ENCODE data around the gene DLX4. TPM values are rescaled to one million over a fixed set of nuclear protein-coding genes. Genes with fewer than 3 reads are reported as not detected.

DLX4 gene
- total and polyA plus RNA-seq, 7 experiments from 2014 or later: 0.34 to 1.6 (median 0.74) TPM; not detected in 2

GRCh38 chr17:50020841-50021599 is 52.0 kb downstream of the DLX4 start:
- H3K4me3 Mint-ChIP-seq: no peak overlapping the region
- no peak overlapping the region for H3K27ac Mint-ChIP-seq
- Histone ChIP-seq H3K27me3 (ENCODE audit: control insufficient read depth in 2 of 2, insufficient read depth in 2 of 2, low read length in 2 of 2) (no peaks in the 10 kb centered on the region), H3K9me3 (ENCODE audit: control insufficient read depth in 2 of 3, low read length in 3 of 3) (no peaks in the 10 kb centered on the region), H3K4me3 (ENCODE audit: low read length) (no peak overlapping the region), H3K36me3 (ENCODE audit: control insufficient read depth in 2 of 3, insufficient read depth in 3 of 3, low read length in 3 of 3) (no peaks in the 10 kb centered on the region), H3K4me1 (ENCODE audit: control insufficient read depth in 2 of 2, insufficient read depth in 2 of 2, low read length in 2 of 2) (no peaks in the 10 kb centered on the region), H3K27ac (ENCODE audit: low read depth, low read length) (no peak overlapping the region)
- peaks cover 0 to 26% (median 14%) of the 10 kb centered on the region in 5 donors for H3K27me3 Mint-ChIP-seq
- ATAC-seq: no peak
- POLR2A ChIA-PET: no interaction called here
- no peak for DNase-seq
- no peaks in the 10 kb centered on the region for H3K4me1 Mint-ChIP-seq
- H3K9me3 Mint-ChIP-seq: peaks cover 0 to 2% (median 0%) of the 10 kb centered on the region in 11 donors
- intact Hi-C loops (cut with micrococcal nuclease): loop anchor here in 1 of 2 donors (10.0 kb wide), 1 partner anchor 254 kb away; the partner anchor contains the start of gene TMEM92
- CTCF ChIA-PET: interaction anchor here (1.7 to 2.2 kb wide), 2 partner anchors 66 to 67 kb away, joined by 6 to 12 read pairs; no protein-coding TSS in a partner anchor
- H3K36me3 Mint-ChIP-seq: peaks cover 0 to under 1% (median 0%) of the 10 kb centered on the region in 5 donors

DNA sequence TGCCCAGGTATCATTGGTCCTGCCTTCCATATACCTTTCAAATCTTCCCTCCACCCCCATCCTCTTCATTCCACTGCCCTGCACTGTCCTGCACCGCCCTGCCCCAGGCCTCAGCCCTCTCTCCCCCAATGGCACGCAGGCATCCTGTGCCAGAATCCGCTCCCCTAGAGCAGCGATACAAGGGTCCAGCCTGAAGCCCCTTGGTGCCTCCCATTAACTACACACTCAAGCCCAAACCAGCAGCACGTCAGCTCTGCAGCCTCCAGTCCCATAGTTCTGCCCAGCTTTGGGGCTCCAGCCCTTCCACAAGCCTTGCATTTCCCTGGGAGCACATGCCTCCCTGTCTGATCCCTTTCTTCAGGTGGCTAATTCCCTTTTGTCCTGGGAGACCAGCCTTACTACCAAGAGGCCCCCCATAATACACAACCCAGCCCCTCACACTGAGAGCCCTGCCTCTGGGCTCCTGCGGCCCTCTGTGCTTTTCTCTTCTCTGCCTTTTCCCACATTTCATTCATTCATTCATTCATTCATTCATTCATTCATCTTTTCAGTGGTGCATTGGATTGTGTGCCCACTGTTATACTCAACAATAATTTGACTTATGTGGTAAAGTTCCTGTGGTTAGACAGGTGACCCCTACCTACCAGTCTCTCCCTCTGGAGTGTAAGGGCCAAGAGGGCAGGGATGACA is 52.8 kb downstream of the DLX4 start:
- Histone ChIP-seq H3K9me3 (ENCODE audit: control insufficient read depth in 2 of 3, low read length in 3 of 3) (no peaks in the 10 kb centered on the region), H3K36me3 (ENCODE audit: control insufficient read depth in 2 of 3, insufficient read depth in 3 of 3, low read length in 3 of 3) (no peaks in the 10 kb centered on the region), H3K27me3 (ENCODE audit: control insufficient read depth in 2 of 2, insufficient read depth in 2 of 2, low read length in 2 of 2) (peaks cover 0 to under 1% of the 10 kb centered on the region in 2 donors), H3K4me1 (ENCODE audit: control insufficient read depth in 2 of 2, insufficient read depth in 2 of 2, low read length in 2 of 2) (peaks cover 0 to under 1% of the 10 kb centered on the region in 2 donors), H3K4me3 (ENCODE audit: low read length) (no peak overlapping the region), H3K27ac (ENCODE audit: low read depth, low read length) (no peak overlapping the region)
- ChIA-PET CTCF (interaction anchor here (1.7 kb wide), 1 partner anchor 66 kb away, joined by 12 read pairs; no protein-coding TSS in a partner anchor), POLR2A (no interaction called here)
- intact Hi-C loops (cut with micrococcal nuclease): loop anchor here in 1 of 2 donors (10.0 kb wide), 1 partner anchor 253 kb away; the partner anchor contains the start of gene TMEM92
- no peak for ATAC-seq
- no peak for DNase-seq
- peaks cover 0 to 6% (median 2%) of the 10 kb centered on the region in 7 donors for H3K4me1 Mint-ChIP-seq
- no peak overlapping the region for H3K4me3 Mint-ChIP-seq
- H3K9me3 Mint-ChIP-seq: no peaks in the 10 kb centered on the region
- H3K27ac Mint-ChIP-seq: no peak overlapping the region
- H3K36me3 Mint-ChIP-seq: no peaks in the 10 kb centered on the region
- peaks cover 4 to 26% (median 17%) of the 10 kb centered on the region in 5 donors for H3K27me3 Mint-ChIP-seq

DNA sequence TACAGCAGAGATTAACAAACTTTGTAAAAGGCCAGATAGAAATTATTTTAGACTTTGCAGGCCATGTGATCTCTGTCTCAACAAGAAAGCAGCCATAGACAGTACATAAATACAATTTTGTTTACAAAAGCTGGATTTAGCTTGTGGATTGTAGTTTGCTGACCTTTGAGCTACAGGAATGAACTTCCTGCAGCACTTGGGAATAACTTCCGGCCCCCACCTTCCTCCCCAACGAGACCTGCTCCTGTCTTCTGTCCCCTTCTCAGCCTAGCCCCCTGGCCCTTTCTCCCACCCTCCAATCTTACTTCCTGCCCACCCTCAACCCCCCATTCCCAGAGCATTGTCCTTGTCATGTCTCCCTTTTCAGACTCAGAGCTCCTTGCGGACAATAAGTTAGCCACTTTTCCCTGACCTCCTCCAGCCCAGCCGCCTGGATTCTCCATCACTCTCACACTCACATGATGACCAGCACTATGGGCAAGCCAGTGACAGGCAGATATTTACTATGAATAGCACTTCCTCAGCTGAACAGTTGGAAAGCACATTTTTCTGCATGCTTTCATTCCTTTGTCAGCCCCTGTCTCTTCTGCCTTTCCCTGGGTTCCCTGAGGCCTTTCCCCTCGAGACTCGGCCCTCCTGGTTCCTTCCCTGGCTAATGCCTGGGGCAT is 53.6 kb downstream of the DLX4 start:
- H3K4me3 ChIP-seq (ENCODE audit: low read length): no peak overlapping the region
- H3K36me3 Mint-ChIP-seq: no peaks in the 10 kb centered on the region
- H3K27me3 Mint-ChIP-seq: peaks cover 9 to 29% (median 20%) of the 10 kb centered on the region in 5 donors
- no peak overlapping the region for H3K27ac Mint-ChIP-seq
- ChIA-PET CTCF (interaction anchor here (1.7 kb wide), 1 partner anchor 65 kb away, joined by 12 read pairs; no protein-coding TSS in a partner anchor), POLR2A (interaction anchor here (0.6 kb wide), 1 partner anchor 9 kb away, joined by 3 read pairs; no protein-coding TSS in a partner anchor)
- peaks cover 4 to 12% (median 6%) of the 10 kb centered on the region in 7 donors for H3K4me1 Mint-ChIP-seq
- intact Hi-C loops (cut with micrococcal nuclease): loop anchor here in 1 of 2 donors (10.0 kb wide), 1 partner anchor 252 kb away; the partner anchor contains the start of gene TMEM92
- DNase-seq (no peak), ATAC-seq (no peak)
- H3K9me3 Mint-ChIP-seq: no peaks in the 10 kb centered on the region
- no peaks in the 10 kb centered on the region for H3K36me3 ChIP-seq (ENCODE audit: control insufficient read depth in 2 of 3, insufficient read depth in 3 of 3, low read length in 3 of 3)
- H3K27ac ChIP-seq (ENCODE audit: low read depth, low read length): no peak overlapping the region
- peaks cover 0 to 8% of the 10 kb centered on the region in 2 donors for H3K4me1 ChIP-seq (ENCODE audit: control insufficient read depth in 2 of 2, insufficient read depth in 2 of 2, low read length in 2 of 2)
- H3K9me3 ChIP-seq (ENCODE audit: control insufficient read depth in 2 of 3, low read length in 3 of 3): no peaks in the 10 kb centered on the region
- no peak overlapping the region for H3K4me3 Mint-ChIP-seq
- H3K27me3 ChIP-seq (ENCODE audit: control insufficient read depth in 2 of 2, insufficient read depth in 2 of 2, low read length in 2 of 2): peaks cover 0 to 6% of the 10 kb centered on the region in 2 donors

DNA sequence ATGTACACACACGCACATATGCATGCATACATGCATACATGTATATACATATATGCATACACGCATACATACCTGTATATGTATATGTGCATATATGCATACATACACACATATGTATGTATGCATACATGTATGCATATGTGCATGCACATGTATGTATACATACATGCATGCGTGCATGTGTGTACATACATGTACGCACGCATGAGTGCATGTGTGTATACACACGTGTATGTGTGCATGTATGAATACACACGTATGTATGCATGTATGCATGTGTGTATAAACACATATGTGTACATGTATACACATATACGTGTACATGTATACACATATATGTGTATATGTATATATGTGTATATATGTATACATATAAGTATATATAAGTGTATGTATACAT is 54.5 kb downstream of the DLX4 start:
- H3K4me3 Mint-ChIP-seq: no peak overlapping the region
- H3K4me1 ChIP-seq (ENCODE audit: control insufficient read depth in 2 of 2, insufficient read depth in 2 of 2, low read length in 2 of 2): peaks cover 0 to 8% of the 10 kb centered on the region in 2 donors
- ChIA-PET POLR2A (no interaction called here), CTCF (no interaction called here)
- DNase-seq: no peak
- no peaks in the 10 kb centered on the region for H3K36me3 ChIP-seq (ENCODE audit: control insufficient read depth in 2 of 3, insufficient read depth in 3 of 3, low read length in 3 of 3)
- H3K27me3 ChIP-seq (ENCODE audit: control insufficient read depth in 2 of 2, insufficient read depth in 2 of 2, low read length in 2 of 2): peaks cover 0 to 6% of the 10 kb centered on the region in 2 donors
- no peaks in the 10 kb centered on the region for H3K9me3 ChIP-seq (ENCODE audit: control insufficient read depth in 2 of 3, low read length in 3 of 3)
- H3K27me3 Mint-ChIP-seq: peaks cover 12 to 38% (median 27%) of the 10 kb centered on the region in 5 donors
- no peak overlapping the region for H3K27ac Mint-ChIP-seq
- intact Hi-C loops (cut with micrococcal nuclease): loop anchor here in 1 of 2 donors (10.0 kb wide), 1 partner anchor 251 kb away; the partner anchor contains the start of gene TMEM92
- no peak overlapping the region for H3K4me3 ChIP-seq (ENCODE audit: low read length)
- H3K4me1 Mint-ChIP-seq: peaks cover 5 to 13% (median 10%) of the 10 kb centered on the region in 7 donors
- no peaks in the 10 kb centered on the region for H3K36me3 Mint-ChIP-seq
- no peaks in the 10 kb centered on the region for H3K9me3 Mint-ChIP-seq
- no peak overlapping the region for H3K27ac ChIP-seq (ENCODE audit: low read depth, low read length)
- ATAC-seq: no peak

Other genes with a start within 250 kb of the DLX4 start
- 10 to 100 TPM; 31.8 to 99.1 (median 58.5) TPM for gene FAM117A, start 205.1 kb upstream of the DLX4 start, total RNA-seq
- gene FAM117A, start 205.1 kb upstream of the DLX4 start, polyA plus RNA-seq: 10 to 100 TPM; 47.2 to 59.0 TPM
- 100 to 1,000 TPM in 4 of 5 experiments, 10 to 100 TPM in 1; 85.6 to 195 (median 132) TPM for gene KAT7, start 180.5 kb upstream of the DLX4 start, total RNA-seq
- 10 to 100 TPM; 39.2 to 54.8 TPM for gene KAT7, start 180.5 kb upstream of the DLX4 start, polyA plus RNA-seq
- gene TAC4, start 121.1 kb upstream of the DLX4 start, total RNA-seq: not detected
- not detected for gene TAC4, start 121.1 kb upstream of the DLX4 start, polyA plus RNA-seq
- not detected for gene DLX3, start 26.0 kb downstream of the DLX4 start, total RNA-seq
- gene DLX3, start 26.0 kb downstream of the DLX4 start, polyA plus RNA-seq: not detected
- gene ITGA3, start 86.9 kb downstream of the DLX4 start, total RNA-seq: 10 to 100 TPM in 2 of 5 experiments, 1 to 10 TPM in 3; 4.0 to 14.6 (median 8.6) TPM
- gene ITGA3, start 86.9 kb downstream of the DLX4 start, polyA plus RNA-seq: 1 to 10 TPM; 1.4 to 2.4 TPM
- 10 to 100 TPM; 16.7 to 48.3 (median 22.5) TPM for gene PDK2, start 126.2 kb downstream of the DLX4 start, total RNA-seq
- gene PDK2, start 126.2 kb downstream of the DLX4 start, polyA plus RNA-seq: 10 to 100 TPM; 37.2 to 50.4 TPM
- under 1 TPM in 2 of 5 experiments, not detected in 3; 0.70 to 0.78 TPM for gene SAMD14, start 161.0 kb downstream of the DLX4 start, total RNA-seq
- not detected for gene SAMD14, start 161.0 kb downstream of the DLX4 start, polyA plus RNA-seq
- 100 to 1,000 TPM in 2 of 5 experiments, 10 to 100 TPM in 3; 63.1 to 142 (median 69.1) TPM for gene PPP1R9B, start 181.5 kb downstream of the DLX4 start, total RNA-seq
- gene PPP1R9B, start 181.5 kb downstream of the DLX4 start, polyA plus RNA-seq: under 1 TPM; 0.63 to 0.72 TPM
- under 1 TPM in 1 of 5 experiments, not detected in 4; 0.69 TPM for gene SGCA, start 196.8 kb downstream of the DLX4 start, total RNA-seq
- gene SGCA, start 196.8 kb downstream of the DLX4 start, polyA plus RNA-seq: not detected
- 10 to 100 TPM in 1 of 5 experiments, 1 to 10 TPM in 3, under 1 TPM in 1; 0.36 to 12.6 (median 1.2) TPM for gene COL1A1, start 232.4 kb downstream of the DLX4 start, total RNA-seq
- gene COL1A1, start 232.4 kb downstream of the DLX4 start, polyA plus RNA-seq: not detected

Measured in naive thymus-derived CD4-positive, alpha-beta T cell (primary cell).